Astrocyte (in vitro differentiated cells and primary cell): Measurements from ENCODE around the gene USP6. TPM values are rescaled to one million over a fixed set of nuclear protein-coding genes. Genes with fewer than 3 reads are reported as not detected.
"Not testable (repeated sequence)": the region's sequence is repeated elsewhere in the genome, so short reads cannot be mapped to it uniquely, and the experiment has no call there.

Experiments
- DNase-seq: peaks from one replicate; pipeline ENCODE4 v3.0.0-alpha.2; 2010; ENCODE audit warnings: low read depth
- FAIRE-seq: peaks from 2 replicates; lab custom pipeline; 2011; peaks lifted over from hg19 to GRCh38; lab: Jason Lieb, UNC
- H2AFZ ChIP-seq: 2 replicates; pipeline ENCODE4 v1.6.0; 2012; ENCODE audit warnings: low read depth, low read length, inconsistent platforms
- H3K27ac ChIP-seq: 2 replicates; pipeline ENCODE4 v1.5.1; 2011; ENCODE audit warnings: low read depth, low read length, inconsistent platforms
- H3K27me3 ChIP-seq: 2 replicates; pipeline ENCODE4 v1.6.0; 2011; ENCODE audit warnings: low read length, inconsistent platforms; ENCODE audit not compliant: insufficient read depth
- H3K36me3 ChIP-seq: 2 replicates; pipeline ENCODE4 v1.5.1; 2011; ENCODE audit warnings: low read length, inconsistent platforms; ENCODE audit not compliant: insufficient read depth
- H3K4me1 ChIP-seq: 2 replicates; pipeline ENCODE4 v1.5.1; 2011; ENCODE audit warnings: low read length, inconsistent platforms; ENCODE audit not compliant: insufficient read depth
- H3K4me2 ChIP-seq: 2 replicates; pipeline ENCODE4 v1.6.0; 2012; ENCODE audit warnings: low read length, inconsistent platforms
- H3K4me3 ChIP-seq: 2 replicates; pipeline ENCODE4 v1.5.1; 2011; ENCODE audit warnings: low read depth, mild to moderate bottlenecking, low read length, inconsistent platforms; ENCODE audit not compliant: insufficient read depth
- H3K79me2 ChIP-seq: 2 replicates; pipeline ENCODE4 v1.6.0; 2012; ENCODE audit warnings: mild to moderate bottlenecking, low read length, inconsistent platforms; ENCODE audit not compliant: insufficient read depth
- H3K9ac ChIP-seq: 2 replicates; pipeline ENCODE4 v1.6.0; 2012; ENCODE audit warnings: mild to moderate bottlenecking, low read length, inconsistent platforms
- H3K9me3 ChIP-seq: 2 replicates; pipeline ENCODE4 v1.5.1; 2012; ENCODE audit warnings: low read depth, mild to moderate bottlenecking, low read length, inconsistent platforms; ENCODE audit not compliant: insufficient read depth
- H4K20me1 ChIP-seq: 2 replicates; pipeline ENCODE4 v1.6.0; 2012; ENCODE audit warnings: low read length, inconsistent platforms; ENCODE audit not compliant: insufficient read depth
- H3K27ac Mint-ChIP-seq: one replicate; pipeline ENCODE4 v1.8.0; 2021; ENCODE audit warnings: mild to moderate bottlenecking, mixed read lengths; ENCODE audit not compliant: unreplicated experiment
- H3K27me3 Mint-ChIP-seq: one replicate; pipeline ENCODE4 v1.8.0; 2021; ENCODE audit warnings: low read depth, mixed read lengths; ENCODE audit not compliant: unreplicated experiment
- H3K36me3 Mint-ChIP-seq: one replicate; pipeline ENCODE4 v1.8.0; 2021; ENCODE audit warnings: low read depth, mixed read lengths; ENCODE audit not compliant: unreplicated experiment
- H3K4me1 Mint-ChIP-seq: one replicate; pipeline ENCODE4 v1.8.0; 2021; ENCODE audit warnings: low read depth, mixed read lengths; ENCODE audit not compliant: unreplicated experiment
- H3K4me3 Mint-ChIP-seq: one replicate; pipeline ENCODE4 v1.8.0; 2021; ENCODE audit warnings: mild to moderate bottlenecking, moderate library complexity, mixed read lengths; ENCODE audit not compliant: unreplicated experiment
- H3K9me3 Mint-ChIP-seq: one replicate; pipeline ENCODE4 v1.8.0; 2021; ENCODE audit warnings: mild to moderate bottlenecking, mixed read lengths; ENCODE audit not compliant: unreplicated experiment
- EZH2 ChIP-seq: IDR thresholded peaks from 2 replicates; pipeline ENCODE4 v1.6.1; 2012; ENCODE audit warnings: mild to moderate bottlenecking, low read length, inconsistent platforms; ENCODE audit not compliant: insufficient read depth
- total RNA-seq: library from RNA; stranded (reverse); gene quantifications from 2 replicates; pipeline ENCODE4 v1.2.1, GENCODE V29; 2021
- TF ChIP-seq, protein P1 (sequence below): IDR thresholded peaks from 2 replicates; pipeline ENCODE4 v1.5.1; 2011; ENCODE audit warnings: low read depth, mild to moderate bottlenecking, inconsistent platforms, low read length, moderate library complexity; ENCODE audit not compliant: insufficient read depth

Gene USP6
- total RNA-seq, 1 donor from 2014 or later: 0.86 TPM

DNA sequence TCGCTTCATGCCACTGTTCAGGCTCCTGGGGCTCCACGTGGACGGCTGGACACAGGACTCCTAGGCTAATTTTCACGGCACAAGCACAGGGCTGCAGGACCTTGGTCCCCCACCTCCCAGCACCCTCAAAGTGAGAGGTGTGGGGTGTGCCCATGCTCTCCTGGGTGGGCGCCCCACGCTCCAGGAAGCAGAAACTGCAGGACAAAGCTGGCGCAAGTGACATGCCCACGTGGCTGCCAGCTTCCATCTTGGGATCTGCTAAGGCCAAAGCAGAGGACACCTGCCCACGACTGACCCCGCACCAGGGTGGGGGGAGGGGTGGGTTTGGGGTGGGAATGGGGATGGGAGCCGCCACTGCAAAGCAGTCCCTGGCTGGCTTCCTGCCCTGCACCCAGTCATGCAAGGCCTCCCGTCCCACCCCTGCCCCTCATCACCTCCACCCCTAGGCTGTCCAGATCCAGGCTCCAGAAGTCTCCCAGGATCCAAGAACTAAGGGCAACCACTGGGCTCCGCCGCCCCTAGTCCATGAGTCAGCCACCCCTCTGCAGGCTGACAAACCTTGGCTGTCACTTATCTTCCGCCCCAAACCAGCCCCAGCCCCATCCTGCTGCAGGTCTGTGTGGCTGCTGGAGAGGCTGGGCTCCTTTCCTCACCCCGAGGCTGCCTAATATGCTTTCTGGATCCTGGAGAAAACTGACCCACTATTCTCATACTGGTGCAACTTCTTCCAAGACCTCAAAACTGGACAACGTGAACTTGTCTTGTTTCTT, 11.1 kb downstream of the USP6 start:
- Mint-ChIP-seq H3K4me1 (no peaks in the 10 kb centered on the region), H3K27me3 (peaks cover 28% of the 10 kb centered on the region), H3K4me3 (no peak overlapping the region), H3K9me3 (peaks cover 10% of the 10 kb centered on the region), H3K36me3 (peaks cover 4% of the 10 kb centered on the region), H3K27ac (no peak overlapping the region)
- no peaks in the 10 kb centered on the region for H3K9me3 ChIP-seq
- H2AFZ ChIP-seq: no peak overlapping the region
- no peak overlapping the region for H3K4me3 ChIP-seq
- DNase-seq (no peak), FAIRE-seq (no peak)
- H3K4me2 ChIP-seq: no peak overlapping the region
- no peak overlapping the region for H3K27ac ChIP-seq
- H3K79me2 ChIP-seq: no peaks in the 10 kb centered on the region
- H3K27me3 ChIP-seq: peaks cover 11% of the 10 kb centered on the region
- H3K9ac ChIP-seq: no peak overlapping the region
- H3K4me1 ChIP-seq: peaks cover 4% of the 10 kb centered on the region
- no peaks in the 10 kb centered on the region for H4K20me1 ChIP-seq
- no peak for TF ChIP-seq EZH2
- TF ChIP-seq, protein P1, sequence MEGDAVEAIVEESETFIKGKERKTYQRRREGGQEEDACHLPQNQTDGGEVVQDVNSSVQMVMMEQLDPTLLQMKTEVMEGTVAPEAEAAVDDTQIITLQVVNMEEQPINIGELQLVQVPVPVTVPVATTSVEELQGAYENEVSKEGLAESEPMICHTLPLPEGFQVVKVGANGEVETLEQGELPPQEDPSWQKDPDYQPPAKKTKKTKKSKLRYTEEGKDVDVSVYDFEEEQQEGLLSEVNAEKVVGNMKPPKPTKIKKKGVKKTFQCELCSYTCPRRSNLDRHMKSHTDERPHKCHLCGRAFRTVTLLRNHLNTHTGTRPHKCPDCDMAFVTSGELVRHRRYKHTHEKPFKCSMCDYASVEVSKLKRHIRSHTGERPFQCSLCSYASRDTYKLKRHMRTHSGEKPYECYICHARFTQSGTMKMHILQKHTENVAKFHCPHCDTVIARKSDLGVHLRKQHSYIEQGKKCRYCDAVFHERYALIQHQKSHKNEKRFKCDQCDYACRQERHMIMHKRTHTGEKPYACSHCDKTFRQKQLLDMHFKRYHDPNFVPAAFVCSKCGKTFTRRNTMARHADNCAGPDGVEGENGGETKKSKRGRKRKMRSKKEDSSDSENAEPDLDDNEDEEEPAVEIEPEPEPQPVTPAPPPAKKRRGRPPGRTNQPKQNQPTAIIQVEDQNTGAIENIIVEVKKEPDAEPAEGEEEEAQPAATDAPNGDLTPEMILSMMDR: no peak
- H3K36me3 ChIP-seq: no peaks in the 10 kb centered on the region

- Histone ChIP-seq H3K9me3 (no peaks in the 10 kb centered on the region), H2AFZ (no peak overlapping the region), H4K20me1 (no peaks in the 10 kb centered on the region), H3K9ac (no peak overlapping the region), H3K27me3 (peaks cover 7% of the 10 kb centered on the region), H3K4me2 (no peak overlapping the region), H3K79me2 (no peaks in the 10 kb centered on the region), H3K36me3 (no peaks in the 10 kb centered on the region), H3K4me1 (no peaks in the 10 kb centered on the region), H3K27ac (no peak overlapping the region), H3K4me3 (no peak overlapping the region)
- no peak for TF ChIP-seq EZH2
- TF ChIP-seq, protein P1: no peak
- no peak overlapping the region for H3K27ac Mint-ChIP-seq
- no peaks in the 10 kb centered on the region for H3K4me1 Mint-ChIP-seq
- peaks cover 24% of the 10 kb centered on the region for H3K27me3 Mint-ChIP-seq
- peaks cover 2% of the 10 kb centered on the region for H3K36me3 Mint-ChIP-seq
- DNase-seq (no peak), FAIRE-seq (no peak)
- no peak overlapping the region for H3K4me3 Mint-ChIP-seq
- peaks cover 7% of the 10 kb centered on the region for H3K9me3 Mint-ChIP-seq
Measured at GRCh38 chr17:5127910-5128309, 12.1 kb downstream of the USP6 start.

GRCh38 chr17:5128387-5128786, 12.6 kb downstream of the USP6 start:
- not testable (repeated sequence) for H2AFZ ChIP-seq, H3K27me3 ChIP-seq, H3K27ac ChIP-seq, H3K9me3 ChIP-seq, H3K79me2 ChIP-seq, H3K4me3 ChIP-seq, DNase-seq, H3K9ac ChIP-seq, FAIRE-seq, H3K4me3 Mint-ChIP-seq, H3K4me1 Mint-ChIP-seq, H3K9me3 Mint-ChIP-seq, H3K4me2 ChIP-seq, H3K36me3 ChIP-seq, H3K27ac Mint-ChIP-seq, H3K36me3 Mint-ChIP-seq, H3K4me1 ChIP-seq, H4K20me1 ChIP-seq
- peaks cover 24% of the 10 kb centered on the region for H3K27me3 Mint-ChIP-seq
